HEK293 (cell line): ENCODE results near the gene PPARG.

Experiments used
- CTCF ChIA-PET: fragments of 350-600 bp; formaldehyde crosslinking; extraction: SDS; loops from one replicate; lab custom pipeline; 2021; ENCODE audit warnings: antibody characterized with exemption; lab: Yijun Ruan, JAX
- POLR2A ChIA-PET: fragments of 300-600 bp; formaldehyde crosslinking; extraction: SDS; loops from one replicate; lab custom pipeline; 2020; ENCODE audit warnings: antibody characterized with exemption, inconsistent platforms; lab: Yijun Ruan, JAX
- H3K27ac ChIP-seq: fragments of 200-500 bp; sonication (Bioruptor generic); 2 replicates; pipeline ENCODE4 v1.5.1; 2014; ENCODE audit warnings: low read depth, low read length, control low read depth, inconsistent platforms; ENCODE audit errors: extremely low read depth
- H3K36me3 ChIP-seq, 2 experiments: fragments of 200-500 bp in 1 of 2; sonication (Bioruptor generic) in 1 of 2; 1 replicate in 1 of 2; 2 replicates in 1 of 2; pipeline ENCODE4 v1.5.1; 2014 to 2017; ENCODE audit warnings: inconsistent platforms in 2 of 2, low read length in 2 of 2; ENCODE audit not compliant: control insufficient read depth in 2 of 2, insufficient read depth in 1 of 2
- H3K4me1 ChIP-seq: fragments of 200-500 bp; sonication (Bioruptor generic); 2 replicates; pipeline ENCODE4 v1.5.1; 2014; ENCODE audit warnings: mild to moderate bottlenecking, low read length, inconsistent platforms; ENCODE audit not compliant: control insufficient read depth, insufficient read depth
- H3K4me3 ChIP-seq: 2 replicates; pipeline ENCODE4 v1.5.1; 2011; ENCODE audit warnings: low read depth, mild to moderate bottlenecking, control low read depth, low read length, moderate library complexity
- H3K9me3 ChIP-seq: fragments of 200-500 bp; sonication (Bioruptor generic); 2 replicates; pipeline ENCODE4 v1.5.1; 2014; ENCODE audit warnings: low read depth, low read length, inconsistent platforms; ENCODE audit not compliant: control insufficient read depth, insufficient read depth
- CTCF ChIP-seq: fragments of 450-650 bp; formaldehyde crosslinking; IDR thresholded peaks from 2 replicates; pipeline ENCODE4 v1.5.1; 2016; ENCODE audit warnings: missing biosample characterization, missing genetic modification characterization
- ELK4 ChIP-seq: IDR thresholded peaks from 2 replicates; pipeline ENCODE4 v1.6.1; 2011; ENCODE audit warnings: mild to moderate bottlenecking, low read depth, low read length, borderline replicate concordance
- GLIS2 ChIP-seq: fragments of 450-650 bp; formaldehyde crosslinking; IDR thresholded peaks from 2 replicates; pipeline ENCODE4 v1.5.1; 2016; ENCODE audit warnings: missing biosample characterization, missing genetic modification characterization
- HIC1 ChIP-seq: fragments of 450-650 bp; formaldehyde crosslinking; IDR thresholded peaks from 2 replicates; pipeline ENCODE4 v1.5.1; 2016; ENCODE audit warnings: missing biosample characterization, missing genetic modification characterization
- SALL2 ChIP-seq: fragments of 450-650 bp; formaldehyde crosslinking; IDR thresholded peaks from 2 replicates; pipeline ENCODE4 v1.5.0; 2017; ENCODE audit warnings: missing biosample characterization, mild to moderate bottlenecking, missing genetic modification characterization, borderline replicate concordance
- SCRT1 ChIP-seq: fragments of 450-650 bp; formaldehyde crosslinking; IDR thresholded peaks from 2 replicates; pipeline ENCODE4 v1.5.1; 2016; ENCODE audit warnings: missing biosample characterization, missing genetic modification characterization, borderline replicate concordance
- SP2 ChIP-seq: fragments of 450-650 bp; formaldehyde crosslinking; IDR thresholded peaks from 2 replicates; pipeline ENCODE4 v1.5.1; 2016; ENCODE audit warnings: missing biosample characterization, missing genetic modification characterization
- YY1 ChIP-seq: fragments of 450-650 bp; formaldehyde crosslinking; IDR thresholded peaks from 2 replicates; pipeline ENCODE4 v1.5.1; 2018; ENCODE audit warnings: missing biosample characterization, missing genetic modification characterization
- ZBTB20 ChIP-seq: fragments of 450-650 bp; formaldehyde crosslinking; IDR thresholded peaks from 2 replicates; pipeline ENCODE4 v1.5.1; 2016; ENCODE audit warnings: missing biosample characterization, missing genetic modification characterization
- ZBTB26 ChIP-seq: fragments of 450-650 bp; formaldehyde crosslinking; optimal IDR thresholded peaks from 2 replicates; pipeline ENCODE3; 2016; ENCODE audit warnings: missing biosample characterization, mild to moderate bottlenecking, missing genetic modification characterization
- ZBTB7A ChIP-seq: fragments of 450-650 bp; formaldehyde crosslinking; IDR thresholded peaks from 2 replicates; pipeline ENCODE4 v1.5.1; 2016; ENCODE audit warnings: low read depth, missing biosample characterization, missing genetic modification characterization
- ZEB2 ChIP-seq: fragments of 450-650 bp; formaldehyde crosslinking; IDR thresholded peaks from 2 replicates; pipeline ENCODE4 v1.5.1; 2016; ENCODE audit warnings: missing biosample characterization, missing genetic modification characterization
- ZNF146 ChIP-seq: fragments of 450-650 bp; formaldehyde crosslinking; IDR thresholded peaks from 2 replicates; pipeline ENCODE4 v1.5.1; 2016; ENCODE audit warnings: missing biosample characterization, missing genetic modification characterization
- ZNF175 ChIP-seq: fragments of 450-650 bp; formaldehyde crosslinking; IDR thresholded peaks from 2 replicates; pipeline ENCODE4 v1.5.1; 2016; ENCODE audit warnings: missing biosample characterization, missing genetic modification characterization
- ZNF19 ChIP-seq: fragments of 450-650 bp; formaldehyde crosslinking; IDR thresholded peaks from 2 replicates; pipeline ENCODE4; 2016; ENCODE audit warnings: missing biosample characterization, missing genetic modification characterization, low read depth
- ZNF335 ChIP-seq: fragments of 450-650 bp; formaldehyde crosslinking; conservative IDR thresholded peaks from 2 replicates; pipeline ENCODE4 v1.5.1; 2016; ENCODE audit warnings: missing biosample characterization, missing genetic modification characterization
- ZNF394 ChIP-seq: fragments of 450-650 bp; formaldehyde crosslinking; IDR thresholded peaks from 2 replicates; pipeline ENCODE4 v1.5.1; 2016; ENCODE audit warnings: missing biosample characterization, missing genetic modification characterization, mild to moderate bottlenecking, moderate library complexity, borderline replicate concordance
- ZNF423 ChIP-seq: fragments of 450-650 bp; formaldehyde crosslinking; IDR thresholded peaks from 2 replicates; pipeline ENCODE4 v1.5.1; 2016; ENCODE audit warnings: missing biosample characterization, missing genetic modification characterization
- ZNF560 ChIP-seq: fragments of 450-650 bp; formaldehyde crosslinking; IDR thresholded peaks from 2 replicates; pipeline ENCODE4 v1.5.1; 2017; ENCODE audit warnings: missing biosample characterization, missing genetic modification characterization, borderline replicate concordance
- ZNF600 ChIP-seq: fragments of 450-650 bp; formaldehyde crosslinking; IDR thresholded peaks from 2 replicates; pipeline ENCODE4 v1.5.1; 2016; ENCODE audit warnings: missing biosample characterization, missing genetic modification characterization
- ZNF629 ChIP-seq: fragments of 450-650 bp; formaldehyde crosslinking; IDR thresholded peaks from 2 replicates; pipeline ENCODE4 v1.5.1; 2017; ENCODE audit warnings: missing biosample characterization, missing genetic modification characterization
- ZNF660 ChIP-seq: fragments of 450-650 bp; IDR thresholded peaks from 2 replicates; pipeline ENCODE4 v1.5.1; 2018; ENCODE audit warnings: missing biosample characterization, mild to moderate bottlenecking, missing genetic modification characterization
- ZNF692 ChIP-seq: fragments of 450-650 bp; formaldehyde crosslinking; IDR thresholded peaks from 2 replicates; pipeline ENCODE4 v1.5.1; 2016; ENCODE audit warnings: missing biosample characterization, missing genetic modification characterization
- ZNF76 ChIP-seq: fragments of 450-650 bp; formaldehyde crosslinking; IDR thresholded peaks from 2 replicates; pipeline ENCODE4; 2016; ENCODE audit warnings: low read depth, missing biosample characterization, missing genetic modification characterization, borderline replicate concordance
- ZNF792 ChIP-seq: fragments of 450-650 bp; formaldehyde crosslinking; IDR thresholded peaks from 2 replicates; pipeline ENCODE4 v1.5.1; 2016; ENCODE audit warnings: missing biosample characterization, missing genetic modification characterization
- ZSCAN30 ChIP-seq: fragments of 450-650 bp; IDR thresholded peaks from 2 replicates; pipeline ENCODE4 v1.5.1; 2018; ENCODE audit warnings: missing biosample characterization, mild to moderate bottlenecking, missing genetic modification characterization, moderate library complexity
- ZSCAN5A ChIP-seq: fragments of 450-650 bp; formaldehyde crosslinking; IDR thresholded peaks from 2 replicates; pipeline ENCODE4 v1.5.1; 2016; ENCODE audit warnings: missing biosample characterization, missing genetic modification characterization

The PPARG gene

GRCh38 chr3:12288182-12289129 lies at the start of gene PPARG:
Gene PPARG (plus strand): TSS chr3:12289070. CDS start chr3:12379712, 90,642 bp downstream.
- Histone ChIP-seq H3K36me3 (no peaks in the 10 kb centered on the region), H3K4me1 (peaks cover 9% of the 10 kb centered on the region), H3K4me3 (peak within 1 kb of the TSS; percentile 84), H3K27ac (peak within 1 kb of the TSS; percentile 88), H3K9me3 (no peaks in the 10 kb centered on the region)
- CTCF ChIA-PET, result interaction anchor here (0.7 kb wide), 1 partner anchor 53 kb away, joined by 3 read pairs; no protein-coding TSS in a partner anchor
- POLR2A ChIA-PET, result interaction anchor here (0.8 kb wide), 1 partner anchor 108 kb away, joined by 3 read pairs; no protein-coding TSS in a partner anchor
- peak; percentile 94 for TF ChIP-seq ZNF600 (tag by site-specific recombination)
- TF ChIP-seq ZNF175 (tag by site-specific recombination), result no peak
- TF ChIP-seq ZNF76 (tag by site-specific recombination), result 0 out of 2 replicates have a peak, but pooled peaks have one; percentile 9
- TF ChIP-seq ZNF560 (tag by site-specific recombination), result no peak
- peak; percentile 98 for TF ChIP-seq GLIS2
- no peak for TF ChIP-seq SALL2 (tag by site-specific recombination)
- TF ChIP-seq ZNF629 (tag by site-specific recombination), result peak; percentile 42; the same call in 1 of the 2 replicates
- no peak for TF ChIP-seq ZNF19 (tag by site-specific recombination)
- TF ChIP-seq ZNF146, result peak; percentile 11; the same call in 1 of the 2 replicates
- TF ChIP-seq HIC1, result no peak
- no peak for TF ChIP-seq SCRT1 (tag by site-specific recombination)
- TF ChIP-seq ELK4, result no peak
- peak; percentile 91 for TF ChIP-seq ZNF335
- TF ChIP-seq CTCF (tag by site-specific recombination), result peak; percentile 33; the same call in 1 of the 2 replicates
- 0 out of 2 replicates have a peak, but pooled peaks have one; percentile 45 for TF ChIP-seq YY1 (tag by site-specific recombination)
- TF ChIP-seq ZBTB7A (tag by site-specific recombination), result peak; percentile 69
- TF ChIP-seq ZEB2 (tag by site-specific recombination), result peak; percentile 80
- peak; percentile 40; the same call in 1 of the 2 replicates for TF ChIP-seq SP2 (tag by site-specific recombination)
- TF ChIP-seq ZBTB20 (tag by site-specific recombination), result peak; percentile 83
- TF ChIP-seq ZNF792, result no peak
- TF ChIP-seq ZNF394 (tag by site-specific recombination), result no peak
- peak; percentile 53; the same call in 1 of the 2 replicates for TF ChIP-seq ZNF692 (tag by site-specific recombination)
- TF ChIP-seq ZNF660 (tag by site-specific recombination), result no peak
- TF ChIP-seq ZSCAN30 (tag by site-specific recombination), result peak; percentile 51; the same call in 1 of the 2 replicates
- peak; percentile 97 for TF ChIP-seq ZBTB26 (tag by site-specific recombination)
- peak; percentile 96 for TF ChIP-seq ZNF423 (tag by site-specific recombination)
- no peak for TF ChIP-seq ZSCAN5A
